ENCODE data around the gene AHSG.
"Not testable (repeated sequence)": the region's sequence is repeated elsewhere in the genome, so short reads cannot be mapped to it uniquely, and the experiment has no call there.

The AHSG gene

DNA sequence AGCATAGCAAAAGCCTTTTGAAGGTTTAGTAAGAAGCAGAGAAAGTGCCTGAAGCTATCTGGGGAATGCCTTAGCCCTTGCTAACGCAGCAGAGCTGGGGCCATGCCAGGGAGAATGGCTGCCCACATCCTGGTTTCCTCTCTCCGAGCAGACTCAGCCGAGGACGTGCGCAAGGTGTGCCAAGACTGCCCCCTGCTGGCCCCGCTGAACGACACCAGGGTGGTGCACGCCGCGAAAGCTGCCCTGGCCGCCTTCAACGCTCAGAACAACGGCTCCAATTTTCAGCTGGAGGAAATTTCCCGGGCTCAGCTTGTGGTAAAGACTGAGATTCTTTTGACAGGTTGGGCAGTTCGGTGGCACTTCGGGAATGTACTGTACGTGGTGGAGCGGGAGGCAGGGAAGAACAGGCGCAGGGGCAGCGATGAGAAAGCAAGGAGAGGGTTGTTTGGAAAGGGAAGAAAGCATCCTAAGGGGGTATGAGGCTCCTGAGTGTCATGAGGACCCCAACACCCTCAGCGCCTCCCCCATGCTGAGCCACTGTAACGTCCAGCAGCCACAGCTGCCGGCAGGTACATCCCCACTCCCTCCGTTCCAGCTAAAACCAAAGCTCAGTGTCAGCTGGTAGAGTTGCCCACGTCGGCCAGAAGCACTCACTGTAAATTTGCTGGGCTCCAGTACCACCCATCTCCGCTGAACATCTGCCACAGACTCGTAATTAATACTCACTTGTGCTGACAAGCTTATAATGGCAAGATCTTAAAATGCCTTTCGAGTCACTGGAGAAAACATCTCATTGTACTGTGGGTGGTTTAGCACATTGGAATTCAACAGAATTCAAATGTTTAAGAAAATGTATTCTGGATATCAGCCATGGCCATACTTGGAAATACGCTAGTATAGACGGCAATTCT is 4.4 kb downstream of the AHSG start:
- DNase-seq (ENCODE audit: low spot score): peak; percentile 39

DNA sequence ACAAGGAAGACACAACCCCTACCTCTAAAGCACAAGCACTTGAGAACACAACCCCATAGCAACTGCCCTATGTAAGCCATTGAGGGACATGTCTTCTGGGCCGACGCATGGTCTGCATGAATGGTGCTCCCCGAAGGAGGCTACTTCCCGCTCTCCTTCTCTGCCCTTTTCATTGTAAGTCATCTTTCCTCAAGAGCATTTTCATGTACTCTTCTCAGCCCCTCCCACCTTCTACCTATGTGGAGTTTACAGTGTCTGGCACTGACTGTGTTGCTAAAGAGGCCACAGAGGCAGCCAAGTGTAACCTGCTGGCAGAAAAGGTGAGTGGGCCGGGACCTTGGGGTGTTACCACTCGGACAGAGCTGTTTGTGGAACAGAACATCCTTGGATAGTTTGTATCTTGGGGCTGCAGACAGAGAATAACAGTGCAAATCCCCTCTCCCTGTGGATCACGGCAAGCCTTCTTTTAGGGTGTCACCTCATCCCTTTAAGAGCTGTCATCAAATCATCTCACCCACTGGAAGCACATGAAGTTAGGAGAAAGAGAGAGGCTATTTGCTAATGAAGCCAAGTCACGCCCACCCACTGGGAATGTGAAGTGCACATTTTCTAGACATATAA is 5.6 kb downstream of the AHSG start:
- no peak for DNase-seq (ENCODE audit: low spot score)

DNA sequence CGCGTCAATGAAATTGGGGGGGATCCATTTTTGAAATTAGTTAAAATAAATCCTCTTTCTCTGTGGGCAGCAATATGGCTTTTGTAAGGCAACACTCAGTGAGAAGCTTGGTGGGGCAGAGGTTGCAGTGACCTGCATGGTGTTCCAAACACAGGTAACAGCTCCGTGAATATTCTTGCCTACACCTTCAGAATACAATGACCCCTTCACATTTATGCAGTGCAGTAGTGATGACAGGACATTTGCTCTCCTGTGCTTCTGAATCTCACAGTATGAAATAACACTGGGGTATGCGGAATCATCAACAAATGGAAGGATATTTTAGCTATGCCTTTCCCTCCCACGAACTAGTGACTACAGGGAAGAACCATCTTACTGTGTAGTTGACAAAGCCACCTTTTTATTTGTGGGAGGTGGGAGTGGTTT is 6.9 kb downstream of the AHSG start:
- DNase-seq (ENCODE audit: low spot score): no peak

DNA sequence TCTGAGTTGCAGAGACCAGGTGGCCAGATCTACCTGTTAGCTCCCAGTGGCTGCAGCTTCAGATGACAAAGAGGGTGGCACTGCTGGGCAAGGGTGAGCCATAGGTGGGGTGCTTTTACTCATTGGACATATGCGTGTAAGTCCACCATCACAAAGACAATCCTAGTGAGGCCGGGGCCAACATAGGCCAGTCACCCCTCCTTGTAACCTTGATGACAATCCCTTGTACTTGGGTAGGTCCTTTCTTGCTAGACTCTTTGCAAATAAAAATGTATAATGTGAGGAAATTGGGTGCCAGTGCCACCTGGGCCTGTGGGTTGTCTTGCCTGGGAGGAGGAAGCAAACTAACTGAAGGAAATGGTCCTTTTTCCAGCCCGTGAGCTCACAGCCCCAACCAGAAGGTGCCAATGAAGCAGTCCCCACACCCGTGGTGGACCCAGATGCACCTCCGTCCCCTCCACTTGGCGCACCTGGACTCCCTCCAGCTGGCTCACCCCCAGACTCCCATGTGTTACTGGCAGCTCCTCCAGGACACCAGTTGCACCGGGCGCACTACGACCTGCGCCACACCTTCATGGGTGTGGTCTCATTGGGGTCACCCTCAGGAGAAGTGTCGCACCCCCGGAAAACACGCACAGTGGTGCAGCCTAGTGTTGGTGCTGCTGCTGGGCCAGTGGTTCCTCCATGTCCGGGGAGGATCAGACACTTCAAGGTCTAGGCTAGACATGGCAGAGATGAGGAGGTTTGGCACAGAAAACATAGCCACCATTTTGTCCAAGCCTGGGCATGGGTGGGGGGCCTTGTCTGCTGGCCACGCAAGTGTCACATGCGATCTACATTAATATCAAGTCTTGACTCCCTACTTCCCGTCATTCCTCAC is 7.6 kb downstream of the AHSG start:
- DNase-seq (ENCODE audit: low spot score): no peak

DNA sequence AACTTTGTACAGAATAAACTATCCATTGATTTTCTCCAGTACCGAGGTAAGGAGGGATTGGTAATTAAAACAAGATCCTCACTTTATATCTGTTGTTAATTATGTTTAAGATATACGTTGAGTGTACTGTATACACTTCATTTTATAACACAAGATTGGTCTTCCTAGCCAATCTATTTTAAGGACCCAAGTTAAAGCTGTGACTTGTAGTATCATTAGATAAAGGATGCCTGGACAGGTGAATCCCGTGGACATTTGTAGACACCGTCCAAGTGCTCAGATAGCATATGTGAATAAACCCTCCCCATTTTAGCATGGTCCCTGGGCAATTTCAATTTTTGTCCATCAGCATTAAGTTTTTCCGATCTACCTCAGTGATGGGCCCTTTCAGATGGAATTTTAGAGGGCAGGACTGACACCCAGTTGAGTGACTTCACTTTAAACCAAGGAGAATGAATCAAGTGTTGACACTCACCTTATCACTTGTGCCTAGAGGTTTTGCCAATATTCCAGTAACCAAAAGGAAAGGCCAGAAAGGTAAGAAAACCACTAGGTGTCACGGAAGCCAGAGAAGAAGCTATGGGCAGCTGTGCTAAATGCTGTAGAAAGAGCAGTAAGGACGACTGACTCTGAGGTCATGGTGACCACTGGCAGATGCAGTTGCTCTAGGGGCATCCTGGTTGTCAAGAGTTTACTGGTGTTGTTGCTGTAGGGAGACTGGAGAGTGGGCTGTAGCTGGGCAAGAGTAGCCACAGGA is 9.2 kb downstream of the AHSG start:
- DNase-seq (ENCODE audit: low spot score): no peak

DNA sequence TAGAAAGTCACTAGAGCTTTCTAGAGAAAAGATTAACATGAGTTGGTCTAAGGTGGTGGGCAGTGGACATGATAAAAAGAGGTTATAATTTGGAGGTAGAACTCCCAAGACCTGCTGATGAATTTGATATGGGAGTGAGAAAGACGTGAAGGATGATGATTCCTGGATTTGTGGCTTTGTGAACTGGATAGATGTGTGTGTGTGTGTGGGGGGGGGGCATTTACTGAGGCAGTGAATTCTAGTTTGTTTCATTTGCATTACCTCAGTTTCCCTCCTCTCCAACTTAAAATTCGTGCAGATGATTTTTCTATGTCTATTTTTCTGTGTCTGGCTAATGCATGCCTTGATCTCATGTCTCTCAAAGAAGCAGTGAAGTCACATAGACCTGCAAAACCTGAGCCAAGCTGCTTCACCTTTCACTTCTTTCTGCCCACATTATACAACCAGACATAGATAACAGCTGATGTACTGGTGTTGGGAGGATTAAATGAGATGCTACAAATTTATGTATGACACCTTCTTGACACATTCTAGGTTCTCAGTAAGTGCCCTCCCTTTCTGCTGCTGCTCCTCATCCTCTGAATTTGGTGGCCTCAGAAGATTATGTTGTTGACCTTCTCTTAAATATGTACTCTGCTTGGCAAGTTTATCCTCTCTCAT is 9.9 kb downstream of the AHSG start:
- DNase-seq (ENCODE audit: low spot score): no peak

DNA sequence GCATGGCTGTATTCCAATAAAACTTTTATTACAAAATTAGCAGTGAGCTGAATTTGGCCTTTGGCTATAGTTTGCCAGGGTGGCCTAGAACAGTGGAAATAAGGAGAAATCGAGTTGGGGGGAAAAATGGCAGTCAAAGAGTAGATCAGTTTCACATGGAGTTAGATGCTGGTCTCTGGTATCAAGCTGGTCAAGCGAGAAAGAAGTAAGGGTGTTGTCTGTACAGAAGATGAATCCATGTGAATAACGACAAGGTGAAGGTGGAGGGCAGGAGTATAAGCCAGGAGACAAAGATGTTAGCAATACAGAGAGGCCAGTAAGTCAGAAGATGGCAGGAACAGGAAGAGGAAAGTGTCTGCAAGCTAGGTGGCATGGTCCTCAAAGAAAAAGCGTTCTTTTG is 11.7 kb downstream of the AHSG start:
- no peak for DNase-seq (ENCODE audit: low spot score)

DNA sequence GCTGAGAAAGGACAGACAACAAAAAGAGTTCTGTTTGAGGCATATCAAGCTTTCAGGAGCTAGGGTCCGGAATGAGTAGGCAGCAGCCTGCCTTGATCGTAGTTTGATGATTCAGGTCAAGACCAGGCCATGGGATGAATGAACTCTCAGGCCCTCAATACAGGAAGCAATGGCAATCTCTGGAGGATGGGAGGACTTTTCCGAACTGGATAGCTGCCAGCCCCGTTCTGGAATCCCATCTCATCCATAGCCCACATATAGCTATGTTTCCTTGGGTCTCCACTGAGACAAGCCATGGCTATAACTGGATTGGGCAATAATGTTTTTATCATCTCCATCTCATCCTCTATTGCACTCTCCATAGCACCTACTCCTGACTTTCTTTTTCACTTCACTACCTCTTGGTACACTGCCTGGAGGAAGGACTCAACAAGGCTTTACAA is 12.8 kb downstream of the AHSG start:
- no peak for DNase-seq (ENCODE audit: low spot score)

DNA sequence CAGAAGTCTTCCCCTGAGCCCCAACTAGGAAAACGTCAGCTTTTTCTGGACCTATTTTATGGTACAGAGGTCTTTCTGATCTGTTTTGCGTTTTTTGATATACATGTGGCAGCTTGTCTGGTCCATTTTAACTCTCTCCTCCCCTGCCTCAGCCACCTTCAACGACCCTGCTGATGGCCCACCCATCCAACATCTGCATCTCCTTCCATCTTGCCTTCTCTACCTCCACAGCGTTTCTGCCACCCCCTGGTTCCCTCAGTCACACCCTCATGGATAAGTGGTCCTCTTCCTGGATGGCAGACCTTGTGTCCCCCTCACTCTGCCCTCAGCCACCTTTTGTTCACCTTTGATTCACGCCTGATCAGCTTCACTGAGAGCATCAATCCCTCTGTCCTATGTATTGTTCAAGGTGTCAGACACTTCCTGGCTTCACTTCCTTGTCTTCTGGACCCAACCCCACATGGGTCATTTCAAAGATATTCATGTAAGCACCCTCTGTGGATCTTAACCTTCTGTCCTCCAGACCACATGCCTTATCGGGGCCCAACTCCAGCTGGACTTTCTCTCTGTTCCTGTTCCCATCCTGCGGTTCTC is 13.5 kb downstream of the AHSG start:
- DNase-seq (ENCODE audit: low spot score): no peak

DNA sequence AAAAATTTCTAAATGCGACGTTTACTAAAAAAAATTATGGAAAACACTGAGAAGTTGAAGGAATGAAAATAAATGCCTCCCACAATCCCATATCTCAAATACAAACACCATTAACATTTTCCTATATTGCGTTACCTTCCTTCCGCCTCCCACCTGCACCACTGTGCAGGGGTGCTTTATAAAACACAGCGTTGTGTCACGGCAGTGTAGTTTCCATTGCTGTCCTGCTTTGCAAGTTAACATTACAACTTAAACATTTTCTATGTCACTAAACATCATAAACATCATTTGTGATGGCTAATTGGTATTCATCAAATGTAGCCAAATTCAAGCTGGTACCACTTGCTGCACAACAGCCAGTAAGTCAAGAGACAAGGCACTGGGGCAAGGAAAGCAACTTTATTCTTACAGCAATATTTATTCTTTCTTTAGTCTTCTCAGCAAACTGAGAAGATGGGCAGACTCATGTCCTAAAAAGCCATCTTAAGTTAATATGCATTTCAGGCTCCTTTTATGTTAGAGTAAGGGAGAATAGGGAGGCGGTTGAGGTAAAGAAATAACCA is 15.1 kb downstream of the AHSG start:
- DNase-seq (ENCODE audit: low spot score): no peak

DNA sequence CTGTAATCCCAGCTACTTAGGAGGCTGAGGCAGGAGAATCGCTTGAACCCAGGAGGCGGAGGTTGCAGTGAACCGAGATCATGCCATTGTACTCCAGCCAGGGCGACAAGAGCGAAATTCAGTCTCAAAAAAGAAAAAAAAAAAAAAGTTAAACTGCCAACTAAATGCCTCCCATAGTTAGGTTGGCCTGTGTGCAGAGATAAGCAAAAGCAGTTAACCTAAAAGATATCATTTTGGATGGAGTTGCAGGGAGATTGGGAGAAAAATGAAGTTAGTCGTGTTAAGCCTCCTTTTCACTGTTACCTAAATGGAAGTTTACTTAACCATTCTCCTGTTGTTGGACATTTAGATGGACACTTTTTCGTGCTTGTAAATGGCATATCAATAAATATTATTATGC is 15.9 kb downstream of the AHSG start:
- no peak for DNase-seq (ENCODE audit: low spot score)

DNA sequence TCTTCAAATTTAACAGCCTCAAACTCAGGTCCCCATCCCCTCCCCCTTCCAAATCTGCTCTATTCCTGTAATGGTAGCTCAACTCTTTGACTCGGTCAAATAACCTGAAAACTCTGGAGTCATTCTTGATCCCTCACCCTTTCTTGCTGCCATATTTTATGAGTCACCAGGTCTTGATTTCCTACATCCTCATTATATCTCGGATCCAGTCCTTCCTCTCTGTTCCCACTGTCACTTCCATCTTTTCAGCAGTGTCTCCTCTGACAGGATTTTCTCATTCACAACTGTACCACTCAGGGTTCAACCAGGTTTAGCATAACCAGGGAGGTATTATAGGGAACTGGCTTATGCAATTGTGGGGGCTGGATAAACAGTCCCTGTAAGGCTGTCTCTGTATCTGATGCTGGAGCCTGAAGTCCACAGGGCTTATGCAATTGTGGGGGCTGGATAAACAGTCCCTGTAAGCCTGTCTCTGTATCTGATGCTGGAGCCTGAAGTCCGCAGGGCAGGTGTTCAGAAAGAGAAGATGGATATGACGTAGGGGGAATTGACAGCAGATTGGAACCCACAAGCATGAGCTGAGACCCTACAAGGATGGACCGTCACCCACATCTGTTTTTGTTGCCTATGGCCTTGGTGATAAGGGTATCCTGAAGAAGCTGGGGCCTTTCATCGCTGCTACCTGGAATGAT is 18.2 kb downstream of the AHSG start:
- no peak for DNase-seq (ENCODE audit: low spot score)

DNA sequence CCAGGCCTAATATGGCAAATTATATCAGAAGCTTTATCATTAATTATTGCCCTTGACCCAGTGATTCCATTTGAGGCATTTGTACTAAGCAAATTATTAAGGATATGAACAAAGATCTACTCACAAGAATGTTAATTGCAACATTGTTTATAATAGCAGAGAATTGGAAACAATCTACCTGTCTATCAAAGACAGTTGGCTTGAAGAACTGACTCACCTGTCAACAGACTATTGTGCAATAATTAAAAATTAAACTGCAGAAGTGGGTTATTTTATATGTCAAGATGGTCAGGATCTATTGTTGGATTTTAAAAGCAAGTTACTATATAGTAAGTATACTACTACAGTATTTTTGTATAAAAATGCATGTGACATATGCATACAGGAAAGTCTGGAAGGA is 20.6 kb downstream of the AHSG start:
- DNase-seq (ENCODE audit: low spot score): no peak

DNA sequence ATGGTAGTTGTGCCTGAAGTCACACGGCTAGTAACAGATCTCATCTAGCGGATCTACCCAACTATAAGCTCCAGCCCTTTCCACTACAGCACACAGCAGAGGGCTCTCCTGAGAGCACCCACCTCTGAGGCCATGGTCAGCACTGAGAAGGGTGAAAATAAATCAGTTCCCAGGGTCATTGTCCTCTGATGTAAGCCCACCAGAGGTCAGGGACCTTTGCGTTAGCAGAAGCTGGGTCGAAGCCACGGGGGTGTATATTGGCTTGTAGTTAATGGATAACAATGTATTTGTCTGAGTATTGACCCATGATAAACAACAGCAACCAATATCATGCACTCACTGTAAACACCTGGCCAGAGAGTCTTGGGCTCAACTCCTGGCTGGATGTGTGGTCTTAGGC is 21.3 kb downstream of the AHSG start:
- not testable (repeated sequence) for DNase-seq (ENCODE audit: low spot score)

DNA sequence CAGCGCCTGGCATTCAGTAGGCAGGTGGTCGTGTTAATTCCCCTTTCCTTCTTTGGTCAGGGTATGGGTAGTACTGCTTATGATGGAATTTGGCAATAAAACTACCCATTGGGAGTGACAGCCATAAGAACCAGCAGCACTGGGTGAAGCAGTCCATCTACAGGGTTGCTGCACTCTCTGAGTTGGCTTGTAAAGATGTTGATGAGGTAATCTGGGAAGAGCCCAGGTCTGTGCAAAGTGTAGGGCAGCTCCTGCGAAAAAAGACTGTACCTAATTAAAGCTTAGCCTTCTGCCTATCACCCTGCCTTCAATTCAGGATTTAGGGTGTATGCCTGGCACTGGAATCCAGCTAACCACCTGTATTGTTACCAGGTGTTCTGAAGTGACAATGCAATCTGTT is 22.7 kb downstream of the AHSG start:
- DNase-seq (ENCODE audit: low spot score): no peak

DNA sequence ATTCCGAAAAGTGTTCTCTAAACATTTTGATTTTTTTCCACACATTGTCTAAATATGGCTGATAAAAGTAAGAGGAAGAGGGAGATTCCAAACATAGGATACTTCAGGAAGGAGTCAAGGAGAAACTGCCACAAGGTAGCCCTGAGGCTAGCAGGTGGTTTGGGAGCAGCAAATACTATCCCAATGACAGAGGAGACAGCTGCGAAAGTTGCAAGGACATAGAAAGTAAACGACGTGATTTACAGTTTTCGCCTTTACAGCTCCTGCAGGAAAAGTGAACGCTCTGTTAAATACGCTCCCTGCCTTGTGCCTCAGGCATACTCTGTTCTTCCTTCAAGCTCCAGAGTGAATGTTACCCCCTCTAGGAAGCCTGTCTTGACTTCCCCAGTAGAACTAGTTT is 23.7 kb downstream of the AHSG start:
- DNase-seq (ENCODE audit: low spot score): no peak

DNA sequence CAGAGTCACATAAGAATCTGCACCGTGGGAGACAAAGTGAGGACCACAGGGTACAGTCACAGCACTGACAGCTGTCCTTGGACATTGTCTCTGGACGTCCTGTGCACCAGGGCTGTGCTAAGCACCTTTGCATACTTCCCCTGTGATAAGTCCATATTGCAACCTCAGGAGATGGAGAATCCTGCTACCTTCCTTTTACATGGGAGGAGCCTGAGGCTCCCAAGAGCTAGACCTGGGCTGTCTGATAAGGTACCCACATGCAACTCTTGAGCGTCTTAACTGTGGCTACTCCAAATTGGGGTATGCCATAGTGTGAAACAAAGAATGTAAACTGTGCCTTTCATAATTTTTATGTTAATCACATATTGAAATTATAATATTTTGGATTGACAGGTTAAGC is 24.8 kb downstream of the AHSG start:
- no peak for DNase-seq (ENCODE audit: low spot score)

DNA sequence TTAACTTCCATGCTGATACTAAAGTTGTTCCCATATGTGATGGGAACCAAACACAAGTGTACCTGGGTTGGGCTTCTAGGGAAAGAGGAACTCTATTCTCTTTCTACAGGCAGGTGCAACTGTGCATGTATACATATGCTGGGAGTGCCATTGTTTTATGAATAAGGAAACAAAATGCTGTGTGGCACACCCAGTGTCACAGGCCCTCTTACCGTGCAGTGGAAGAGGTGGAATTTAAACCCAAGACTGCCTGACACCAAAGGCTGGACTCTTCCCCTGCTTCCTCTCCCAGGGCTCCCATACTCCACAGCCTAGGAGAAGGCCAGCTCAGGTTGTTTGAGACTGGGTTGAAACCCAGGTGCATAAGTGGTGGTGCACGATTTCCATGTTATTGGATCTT is 25.4 kb downstream of the AHSG start:
- no peak for DNase-seq (ENCODE audit: low spot score)

DNA sequence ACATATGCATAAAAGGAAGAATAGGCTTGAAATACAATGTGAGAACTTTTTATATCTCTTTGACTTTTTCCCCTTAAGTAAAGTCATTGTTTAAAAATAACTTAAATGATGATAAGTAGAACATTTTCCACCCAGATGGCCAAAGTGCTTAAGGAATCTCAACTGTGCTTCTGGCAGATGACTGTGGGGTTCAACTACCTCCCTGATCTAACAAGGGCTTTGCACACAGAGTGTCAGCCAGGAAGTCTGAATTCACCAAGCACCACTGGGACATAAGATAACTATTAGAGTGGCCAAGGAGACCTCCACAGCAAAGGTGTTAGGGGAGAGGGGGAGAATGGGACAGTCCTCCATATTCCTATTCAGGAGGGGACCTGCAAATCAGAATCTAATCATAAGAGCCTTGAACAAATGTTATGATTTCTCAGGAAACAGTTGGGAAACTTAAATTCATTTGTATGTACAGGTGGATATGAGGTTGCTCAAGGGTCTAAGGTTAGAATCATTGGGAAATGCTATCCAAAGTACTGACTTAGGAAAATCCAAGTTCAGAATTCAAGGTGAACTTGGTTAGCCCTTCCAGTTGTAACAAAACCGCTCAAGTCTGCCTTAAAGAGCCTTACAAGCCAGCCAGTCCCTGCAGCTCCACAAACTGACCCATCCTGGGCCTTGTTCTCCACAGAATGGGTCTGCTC is 27.1 kb downstream of the AHSG start, which contains the start of gene FETUB:
Gene FETUB (plus strand): TSS at position 622 of the 695 bp plus-strand sequence. CDS start 62 bp downstream, at position 684.
- DNase-seq (ENCODE audit: low spot score): no peak

Data from SK-N-DZ (cell line).